GM19468 (cell line): Measurements from ENCODE around the gene SERHL2.
"Not testable (repeated sequence)": the region's sequence is repeated elsewhere in the genome, so short reads cannot be mapped to it uniquely, and the experiment has no call there.

Experiments
- ATAC-seq: cut with Tn5 transposase; IDR thresholded peaks from one replicate; pipeline ENCODE4 v1.9.1; 2021; ENCODE audit warnings: mild to moderate bottlenecking, moderate library complexity, moderate number of reproducible peaks; ENCODE audit not compliant: unreplicated experiment; ENCODE audit errors: extremely low read depth

Gene SERHL2

GRCh38 chr22:42533638-42533977 is 20.1 kb upstream of the SERHL2 start:
- ATAC-seq: no peak

- ATAC-seq: not testable (repeated sequence)
These were observed 18.5 kb upstream of the SERHL2 start for GRCh38 chr22:42535082-42535731.

GRCh38 chr22:42536166-42536565 is 17.6 kb upstream of the SERHL2 start:
- ATAC-seq: no peak

GRCh38 chr22:42536634-42537033 is 17.1 kb upstream of the SERHL2 start:
- ATAC-seq: not testable (repeated sequence)

GRCh38 chr22:42537199-42537831 is 16.4 kb upstream of the SERHL2 start:
- ATAC-seq: peak; percentile 68

- peak; percentile 24 for ATAC-seq
These were observed 14.5 kb upstream of the SERHL2 start for GRCh38 chr22:42539236-42539771.

- no peak for ATAC-seq
These were observed 9.1 kb upstream of the SERHL2 start for GRCh38 chr22:42544686-42545085.

- ATAC-seq: no peak
These were observed 6.2 kb upstream of the SERHL2 start for GRCh38 chr22:42547562-42547961.

- not testable (repeated sequence) for ATAC-seq
These were observed 5.6 kb upstream of the SERHL2 start for GRCh38 chr22:42548126-42548525.

- ATAC-seq: no peak
These were observed 5.0 kb upstream of the SERHL2 start for GRCh38 chr22:42548597-42549330.

- ATAC-seq: no peak
These were observed 4.3 kb upstream of the SERHL2 start for GRCh38 chr22:42549331-42550060.

- not testable (repeated sequence) for ATAC-seq
These were observed 1.5 kb upstream of the SERHL2 start for GRCh38 chr22:42552294-42552647.

- ATAC-seq: no peak
These were observed 6.6 kb downstream of the SERHL2 start for GRCh38 chr22:42560381-42560780.

- no peak for ATAC-seq
These were observed 7.0 kb downstream of the SERHL2 start for GRCh38 chr22:42560781-42561180.

- ATAC-seq: no peak
These were observed 8.1 kb downstream of the SERHL2 start for GRCh38 chr22:42561856-42562255.

- no peak for ATAC-seq
These were observed 8.5 kb downstream of the SERHL2 start for GRCh38 chr22:42562279-42562678.

- ATAC-seq: no peak
These were observed 8.9 kb downstream of the SERHL2 start for GRCh38 chr22:42562684-42563083.

GRCh38 chr22:42563943-42564342 is 10.2 kb downstream of the SERHL2 start:
- ATAC-seq: not testable (repeated sequence)

- ATAC-seq: no peak
These were observed 10.9 kb downstream of the SERHL2 start for GRCh38 chr22:42564699-42565098.

GRCh38 chr22:42565956-42566355 is 12.2 kb downstream of the SERHL2 start:
- ATAC-seq: no peak

GRCh38 chr22:42567950-42568349 is 14.2 kb downstream of the SERHL2 start:
- not testable (repeated sequence) for ATAC-seq
